Measurements from ENCODE around the gene ASTN2. TPM values are rescaled to one million over a fixed set of nuclear protein-coding genes. Genes with fewer than 3 reads are reported as not detected.

The ASTN2 gene
- total RNA-seq, 1 experiment from 2014 or later = 4.8 TPM

GRCh38 chr9:116904165-116904564 lies 510.7 kb downstream of the ASTN2 start:
- Histone ChIP-seq H3K9me2 (ENCODE audit: insufficient read depth) (no peaks in the 10 kb centered on the region), H3K4me2 (ENCODE audit: low read length) (no peak overlapping the region), H3K4me1 (ENCODE audit: control insufficient read depth in 1 of 2, insufficient read depth in 2 of 2, low read length in 2 of 2) (no peaks in the 10 kb centered on the region), H3K36me3 (ENCODE audit: control insufficient read depth in 1 of 2, insufficient read depth in 2 of 2, low read length in 2 of 2) (no peaks in the 10 kb centered on the region), H3K27ac (ENCODE audit: low read depth, low read length) (no peak overlapping the region), H3K79me2 (ENCODE audit: insufficient read depth, low read length) (no peaks in the 10 kb centered on the region), H3K4me3 (replicated peaks in 1 of 2; ENCODE audit: low read depth in 1 of 2, low read length in 2 of 2) (no peak overlapping the region), H3K9me3 (ENCODE audit: control insufficient read depth in 1 of 2, insufficient read depth in 1 of 2, low read depth in 1 of 2, low read length in 2 of 2) (0 out of 4 replicates have a peak, but pooled peaks cover 0 to 4% of the 10 kb centered on the region in 2 experiments), H2AFZ (ENCODE audit: low read depth, low read length, poor library complexity, severe bottlenecking) (no peak overlapping the region), H3K27me3 (ENCODE audit: insufficient read depth, low read length) (peaks cover 26% of the 10 kb centered on the region), H4K20me1 (ENCODE audit: insufficient read depth) (no peaks in the 10 kb centered on the region), H3K9ac (ENCODE audit: low read length) (no peak overlapping the region)
- ChIA-PET CTCF (no interaction called here), POLR2A (no interaction called here), RAD21 (ENCODE audit: low non-redundant PET in 1 of 2, low total read pairs in 2 of 2, uncharacterized antibody in 2 of 2, unreplicated experiment in 2 of 2) (no interaction called here)
- TF ChIP-seq ELF1 (IDR thresholded peaks at IDR 0.05; ENCODE audit: borderline replicate concordance, low read depth) = no peak
- TF ChIP-seq SIN3A (IDR thresholded peaks at IDR 0.05; ENCODE audit: low read depth) = no peak
- TF ChIP-seq SP1 (IDR thresholded peaks at IDR 0.05; ENCODE audit: low read depth) = no peak
- no peak for TF ChIP-seq JUND (IDR thresholded peaks at IDR 0.05)
- no peak for TF ChIP-seq EZH2phosphoT487 (IDR thresholded peaks at IDR 0.05; ENCODE audit: borderline replicate concordance)
- TF ChIP-seq SRF (IDR thresholded peaks at IDR 0.05; ENCODE audit: low read depth) = no peak
- TF ChIP-seq, protein P1, sequence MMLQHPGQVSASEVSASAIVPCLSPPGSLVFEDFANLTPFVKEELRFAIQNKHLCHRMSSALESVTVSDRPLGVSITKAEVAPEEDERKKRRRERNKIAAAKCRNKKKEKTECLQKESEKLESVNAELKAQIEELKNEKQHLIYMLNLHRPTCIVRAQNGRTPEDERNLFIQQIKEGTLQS (IDR thresholded peaks at IDR 0.05) = no peak
- no peak for TF ChIP-seq POLR2A (IDR thresholded peaks at IDR 0.05; ENCODE audit: borderline replicate concordance, extremely low read depth, insufficient read depth, insufficient read length)
- TF ChIP-seq FOSL1 (IDR thresholded peaks at IDR 0.05; ENCODE audit: low read depth) = no peak
- TF ChIP-seq EGR1 (IDR thresholded peaks at IDR 0.05; ENCODE audit: low read depth) = no peak
- TF ChIP-seq, protein P2, sequence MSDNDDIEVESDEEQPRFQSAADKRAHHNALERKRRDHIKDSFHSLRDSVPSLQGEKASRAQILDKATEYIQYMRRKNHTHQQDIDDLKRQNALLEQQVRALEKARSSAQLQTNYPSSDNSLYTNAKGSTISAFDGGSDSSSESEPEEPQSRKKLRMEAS (IDR thresholded peaks at IDR 0.05) = no peak
- TF ChIP-seq ZNF274 (IDR thresholded peaks at IDR 0.05; ENCODE audit: low read depth, low read length) = no peak
- no peak for TF ChIP-seq EZH2 (IDR thresholded peaks at IDR 0.05)
- TF ChIP-seq ZFX (IDR thresholded peaks at IDR 0.05) = no peak
- no peak for TF ChIP-seq POLR2AphosphoS5 (IDR thresholded peaks at IDR 0.05; ENCODE audit: low read depth, low read length)
- no peak for TF ChIP-seq YY1 (IDR thresholded peaks at IDR 0.05; ENCODE audit: extremely low read depth, insufficient replicate concordance, low read depth, low read length)
- TF ChIP-seq ZBTB33 (IDR thresholded peaks at IDR 0.05; ENCODE audit: extremely low read depth, insufficient replicate concordance, low read length) = no peak
- no peak for TF ChIP-seq CBX3 (IDR thresholded peaks at IDR 0.05; ENCODE audit: low read depth)
- TF ChIP-seq, protein P3, sequence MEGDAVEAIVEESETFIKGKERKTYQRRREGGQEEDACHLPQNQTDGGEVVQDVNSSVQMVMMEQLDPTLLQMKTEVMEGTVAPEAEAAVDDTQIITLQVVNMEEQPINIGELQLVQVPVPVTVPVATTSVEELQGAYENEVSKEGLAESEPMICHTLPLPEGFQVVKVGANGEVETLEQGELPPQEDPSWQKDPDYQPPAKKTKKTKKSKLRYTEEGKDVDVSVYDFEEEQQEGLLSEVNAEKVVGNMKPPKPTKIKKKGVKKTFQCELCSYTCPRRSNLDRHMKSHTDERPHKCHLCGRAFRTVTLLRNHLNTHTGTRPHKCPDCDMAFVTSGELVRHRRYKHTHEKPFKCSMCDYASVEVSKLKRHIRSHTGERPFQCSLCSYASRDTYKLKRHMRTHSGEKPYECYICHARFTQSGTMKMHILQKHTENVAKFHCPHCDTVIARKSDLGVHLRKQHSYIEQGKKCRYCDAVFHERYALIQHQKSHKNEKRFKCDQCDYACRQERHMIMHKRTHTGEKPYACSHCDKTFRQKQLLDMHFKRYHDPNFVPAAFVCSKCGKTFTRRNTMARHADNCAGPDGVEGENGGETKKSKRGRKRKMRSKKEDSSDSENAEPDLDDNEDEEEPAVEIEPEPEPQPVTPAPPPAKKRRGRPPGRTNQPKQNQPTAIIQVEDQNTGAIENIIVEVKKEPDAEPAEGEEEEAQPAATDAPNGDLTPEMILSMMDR (IDR thresholded peaks at IDR 0.05 in 2 of 3, conservative IDR thresholded peaks at IDR 0.05 in 1 of 3; ENCODE audit: borderline replicate concordance in 1 of 3, insufficient read depth in 1 of 3, low read depth in 2 of 3, low read length in 2 of 3) = no peak
- TF ChIP-seq, protein P4, sequence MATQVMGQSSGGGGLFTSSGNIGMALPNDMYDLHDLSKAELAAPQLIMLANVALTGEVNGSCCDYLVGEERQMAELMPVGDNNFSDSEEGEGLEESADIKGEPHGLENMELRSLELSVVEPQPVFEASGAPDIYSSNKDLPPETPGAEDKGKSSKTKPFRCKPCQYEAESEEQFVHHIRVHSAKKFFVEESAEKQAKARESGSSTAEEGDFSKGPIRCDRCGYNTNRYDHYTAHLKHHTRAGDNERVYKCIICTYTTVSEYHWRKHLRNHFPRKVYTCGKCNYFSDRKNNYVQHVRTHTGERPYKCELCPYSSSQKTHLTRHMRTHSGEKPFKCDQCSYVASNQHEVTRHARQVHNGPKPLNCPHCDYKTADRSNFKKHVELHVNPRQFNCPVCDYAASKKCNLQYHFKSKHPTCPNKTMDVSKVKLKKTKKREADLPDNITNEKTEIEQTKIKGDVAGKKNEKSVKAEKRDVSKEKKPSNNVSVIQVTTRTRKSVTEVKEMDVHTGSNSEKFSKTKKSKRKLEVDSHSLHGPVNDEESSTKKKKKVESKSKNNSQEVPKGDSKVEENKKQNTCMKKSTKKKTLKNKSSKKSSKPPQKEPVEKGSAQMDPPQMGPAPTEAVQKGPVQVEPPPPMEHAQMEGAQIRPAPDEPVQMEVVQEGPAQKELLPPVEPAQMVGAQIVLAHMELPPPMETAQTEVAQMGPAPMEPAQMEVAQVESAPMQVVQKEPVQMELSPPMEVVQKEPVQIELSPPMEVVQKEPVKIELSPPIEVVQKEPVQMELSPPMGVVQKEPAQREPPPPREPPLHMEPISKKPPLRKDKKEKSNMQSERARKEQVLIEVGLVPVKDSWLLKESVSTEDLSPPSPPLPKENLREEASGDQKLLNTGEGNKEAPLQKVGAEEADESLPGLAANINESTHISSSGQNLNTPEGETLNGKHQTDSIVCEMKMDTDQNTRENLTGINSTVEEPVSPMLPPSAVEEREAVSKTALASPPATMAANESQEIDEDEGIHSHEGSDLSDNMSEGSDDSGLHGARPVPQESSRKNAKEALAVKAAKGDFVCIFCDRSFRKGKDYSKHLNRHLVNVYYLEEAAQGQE (IDR thresholded peaks at IDR 0.05; ENCODE audit: low read depth) = no peak
- ATAC-seq (no peak), DNase-seq (ENCODE audit: low read depth, low spot score) (no peak)
- BruUV-seq (replicated peaks) = no TSS peak
- intact Hi-C loops (cut with micrococcal nuclease) = no loop called here
